ENCODE measurements around the gene COQ4. TPM values are rescaled to one million over a fixed set of nuclear protein-coding genes. Genes with fewer than 3 reads are reported as not detected.

COQ4 gene
- total and polyA plus RNA-seq, 2 of the 8 experiments (the other 6 are each of a cell fraction or from before 2014, with no cell fraction given), result 32.3 to 58.8 TPM

- Histone ChIP-seq H3K9ac (replicated peaks in 1 of 4; ENCODE audit: extremely low read depth in 1 of 4, low read depth in 3 of 4, low read length in 3 of 4) (no peak overlapping the region), H2AFZ (ENCODE audit: low read length) (no peak overlapping the region), H3K79me2 (ENCODE audit: control insufficient read depth in 1 of 2, insufficient read depth in 2 of 2, low read length in 2 of 2) (peaks cover 7 to 25% of the 10 kb centered on the region in 2 experiments), H3K9me3 (ENCODE audit: insufficient read depth in 2 of 2, low read depth in 1 of 2, low read length in 1 of 2) (no peaks in the 10 kb centered on the region), H3K79me1 (ENCODE audit: low read depth, low read length) (peaks cover 10% of the 10 kb centered on the region; the same call in 1 of the 2 replicates), H4K5ac (ENCODE audit: insufficient read length, low read depth, low read length) (no peak overlapping the region), H2BK20ac (ENCODE audit: low read length) (no peak overlapping the region), H2AK5ac (ENCODE audit: low read depth, low read length) (no peak overlapping the region), H3K27me3 (replicated peaks in 1 of 4; ENCODE audit: control insufficient read depth in 3 of 4, extremely low read depth in 1 of 4, insufficient read depth in 3 of 4, low read length in 3 of 4) (peaks cover 0 to 3% (median under 1%) of the 10 kb centered on the region in 4 experiments; a peak in 4 of 7 replicates), H3K4me3 (ENCODE audit: extremely low read depth in 1 of 4, insufficient read depth in 2 of 4, low read depth in 3 of 4, low read length in 4 of 4) (no peak overlapping the region), H2BK15ac (ENCODE audit: low read length) (no peak overlapping the region), H3K27ac (ENCODE audit: low read depth, low read length) (no peak overlapping the region), H4K20me1 (replicated peaks in 1 of 2; ENCODE audit: control insufficient read depth in 1 of 2, insufficient read depth in 2 of 2, low read length in 2 of 2) (peaks cover 0 to 15% of the 10 kb centered on the region in 2 experiments), H3K14ac (ENCODE audit: insufficient read length) (no peak overlapping the region), H3K23ac (ENCODE audit: insufficient read length) (no peak overlapping the region), H2BK5ac (ENCODE audit: low read depth, low read length) (no peak overlapping the region), H3K4me1 (replicated peaks in 1 of 4; ENCODE audit: control insufficient read depth in 3 of 4, insufficient read depth in 4 of 4, low read length in 3 of 4) (peaks cover 0 to 8% (median 2%) of the 10 kb centered on the region in 4 experiments; a peak in 4 of 7 replicates), H3K36me3 (ENCODE audit: control insufficient read depth in 2 of 4, insufficient read depth in 4 of 4, low read length in 3 of 4) (peaks cover 0 to 3% (median 0%) of the 10 kb centered on the region in 4 experiments; a peak in 3 of 8 replicates), H4K91ac (replicated peaks; ENCODE audit: insufficient read length, low read length) (no peak overlapping the region), H4K8ac (ENCODE audit: extremely low read depth, insufficient read depth, low read length) (no peak overlapping the region), H2BK120ac (replicated peaks; ENCODE audit: low read depth, low read length) (no peak overlapping the region), H3K56ac (replicated peaks; ENCODE audit: insufficient read length, low read depth, low read length) (no peak overlapping the region), H3K23me2 (ENCODE audit: low read depth, low read length) (peaks cover 3% of the 10 kb centered on the region; the same call in 1 of the 2 replicates), H3K18ac (ENCODE audit: extremely low read depth, low read length) (no peak overlapping the region), H3K4ac (replicated peaks; ENCODE audit: insufficient read length, low read depth, low read length) (no peak overlapping the region), H2BK12ac (ENCODE audit: low read depth, low read length) (no peak overlapping the region), H3K4me2 (ENCODE audit: insufficient read depth in 1 of 2, low read depth in 2 of 2, low read length in 2 of 2) (no peak overlapping the region)
- CTCF ChIA-PET (ENCODE audit: partially characterized antibody), result interaction anchor here (0.6 to 25.1 kb wide), 8 partner anchors 9 to 33 kb away, joined by 3 to 544 read pairs (median 4); no protein-coding TSS in a partner anchor
- WGBS, 2 experiments (ENCODE audit: extremely low coverage in 1 of 2, insufficient coverage in 1 of 2, insufficient read length in 1 of 2, insufficient replicate concordance in 2 of 2, low coverage in 1 of 2, low lambda C conversion rate in 2 of 2, missing lambda C conversion rate in 1 of 2), result 80% methylated on average over 5 of the region's 5 CpGs; no CpG with 5 or more reads in 1 of the 2 experiments
- POLR2A ChIA-PET (ENCODE audit: partially characterized antibody), result interaction anchor here (1.7 kb wide), 1 partner anchor 14 kb away, joined by 7 read pairs; no protein-coding TSS in a partner anchor
- FAIRE-seq, result no peak
- DNase-seq (ENCODE audit: low read depth in 1 of 2, low spot score in 2 of 2), result no peak
- TF ChIP-seq SP4 (IDR thresholded peaks at IDR 0.05; ENCODE audit: low read length) (no peak), RBBP5 (IDR thresholded peaks at IDR 0.05; ENCODE audit: borderline replicate concordance, low read depth, low read length) (no peak), CBX8 (IDR thresholded peaks at IDR 0.05; ENCODE audit: borderline replicate concordance, low read depth, low read length) (no peak), BRCA1 (IDR thresholded peaks at IDR 0.05; ENCODE audit: low read depth, low read length) (no peak), TCF12 (IDR thresholded peaks at IDR 0.05; ENCODE audit: low read depth, low read length) (no peak), HDAC2 (IDR thresholded peaks at IDR 0.05; ENCODE audit: borderline replicate concordance in 1 of 2, low read depth in 2 of 2, low read length in 2 of 2) (no peak), SUZ12 (IDR thresholded peaks at IDR 0.05; ENCODE audit: low read length) (no peak), CHD1 (IDR thresholded peaks at IDR 0.05; ENCODE audit: low read depth, low read length) (no peak), ASH2L (IDR thresholded peaks at IDR 0.05; ENCODE audit: low read length) (no peak), RAD21 (IDR thresholded peaks at IDR 0.05 in 1 of 2, conservative IDR thresholded peaks at IDR 0.05 in 1 of 2; ENCODE audit: low read depth in 2 of 2, low read length in 2 of 2) (no peak), PHF8 (conservative IDR thresholded peaks at IDR 0.05; ENCODE audit: low read depth, low read length) (no peak), TEAD4 (IDR thresholded peaks at IDR 0.05; ENCODE audit: low read depth, low read length) (no peak), SIRT6 (IDR thresholded peaks at IDR 0.05; ENCODE audit: low read length) (no peak), EZH2 (IDR thresholded peaks at IDR 0.05; ENCODE audit: low read depth, low read length, severe bottlenecking) (no peak)
Observed at GRCh38 chr9:128375865-128376264, 53.2 kb downstream of the COQ4 start.
